Suprapubic skin (tissue), 4 donors: ENCODE data around the gene PARPBP. TPM values are rescaled to one million over a fixed set of nuclear protein-coding genes. Genes with fewer than 3 reads are reported as not detected.
"Not testable (repeated sequence)": the region's sequence is repeated elsewhere in the genome, so short reads cannot be mapped to it uniquely, and the experiment has no call there.

Experiments
- DNase-seq, 2 donors: peaks; one replicate each; pipeline ENCODE4 v3.0.0-alpha.2; 2019; ENCODE audit warnings: low spot score in 2 of 2
- H3K27ac ChIP-seq: fragments of 200-600 bp; sonication (generic); one replicate; pipeline ENCODE4 v1.5.1; 2019
- H3K27me3 ChIP-seq: fragments of 200-600 bp; sonication (generic); one replicate; pipeline ENCODE4 v1.5.1; 2019
- H3K36me3 ChIP-seq: fragments of 200-600 bp; sonication (generic); one replicate; pipeline ENCODE4 v1.5.1; 2019
- H3K4me1 ChIP-seq: fragments of 200-600 bp; sonication (generic); one replicate; pipeline ENCODE4 v1.5.1; 2019
- H3K4me3 ChIP-seq: fragments of 200-600 bp; sonication (generic); one replicate; pipeline ENCODE4 v1.5.1; 2019; ENCODE audit warnings: mild to moderate bottlenecking
- H3K9me3 ChIP-seq: fragments of 200-600 bp; sonication (generic); one replicate; pipeline ENCODE4 v1.5.1; 2019
- CTCF ChIP-seq, 2 donors: fragments of 200-600 bp in 1 of 2; fragments of 450-650 bp in 1 of 2; sonication (generic) in 1 of 2; IDR thresholded peaks; one replicate each; pipeline ENCODE4 v1.5.1; 2016 to 2019; ENCODE audit warnings: antibody characterized with exemption in 2 of 2, mild to moderate bottlenecking in 1 of 2, moderate library complexity in 1 of 2
- EP300 ChIP-seq: sonication (generic); formaldehyde crosslinking; IDR thresholded peaks from one replicate; pipeline ENCODE4 v1.6.1; 2017; ENCODE audit warnings: antibody characterized with exemption
- POLR2A ChIP-seq, 2 donors: fragments of 450-650 bp; IDR thresholded peaks; one replicate each; pipeline ENCODE4 v1.6.1; 2017; ENCODE audit warnings: antibody characterized with exemption in 2 of 2, mild to moderate bottlenecking in 2 of 2, moderate library complexity in 2 of 2
- POLR2AphosphoS5 ChIP-seq, 3 donors: sonication (generic); formaldehyde crosslinking; IDR thresholded peaks; one replicate each; pipeline ENCODE4 v1.6.1; 2017; ENCODE audit warnings: antibody characterized with exemption in 3 of 3
- WGBS: methylation state at CpG from one replicate; pipeline ENCODE4 v1.1.5; 2018; 5-methylcytosine and 5-hydroxymethylcytosine counted together
- total RNA-seq, 4 donors: library from RNA; depleted of rRNA; stranded (reverse); fragments of >200 nt; gene quantifications; one replicate each; pipeline ENCODE4 v1.1.0, GENCODE V29; 2016

The PARPBP gene
- total RNA-seq, 4 donors from 2014 or later: 2.8 to 5.7 (median 4.0) TPM

DNA sequence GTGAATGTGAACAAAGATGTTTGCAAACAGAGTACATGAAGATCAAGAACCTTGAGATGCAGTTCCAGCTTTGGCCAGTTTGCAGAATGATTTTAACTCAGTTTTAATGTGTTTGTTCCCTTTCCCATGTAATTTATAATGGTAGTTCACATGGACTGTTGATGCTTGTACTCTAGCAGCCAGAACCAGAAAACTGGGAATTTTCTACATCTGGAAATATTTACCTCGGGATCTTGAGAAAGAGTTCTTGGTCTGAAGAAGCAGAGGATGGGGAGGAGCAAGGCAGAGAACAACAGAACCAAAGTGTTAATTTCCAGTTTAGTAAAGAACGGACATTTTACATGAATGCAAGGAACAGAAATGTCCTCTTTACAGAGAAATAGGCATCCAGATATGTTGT, 114.6 kb downstream of the PARPBP start:
- H3K27me3 ChIP-seq: no peaks in the 10 kb centered on the region
- WGBS: 74% methylated on average over 2 of the region's 2 CpGs
- H3K4me1 ChIP-seq: peaks cover 4% of the 10 kb centered on the region
- no peak overlapping the region for H3K4me3 ChIP-seq
- H3K36me3 ChIP-seq: no peaks in the 10 kb centered on the region
- TF ChIP-seq CTCF (IDR thresholded peaks at IDR 0.05) (peak in 1 of 2 donors; percentile 6), EP300 (no peak), POLR2AphosphoS5 (IDR thresholded peaks at IDR 0.05) (no peak), POLR2A (IDR thresholded peaks at IDR 0.05) (no peak)
- no peak for DNase-seq
- no peaks in the 10 kb centered on the region for H3K9me3 ChIP-seq
- H3K27ac ChIP-seq: peak overlapping the region; percentile 68

- H3K4me3 ChIP-seq, H3K27me3 ChIP-seq, H3K36me3 ChIP-seq, H3K4me1 ChIP-seq, H3K27ac ChIP-seq, H3K9me3 ChIP-seq, DNase-seq: not testable (repeated sequence)
- 88% methylated on average over 2 of the region's 2 CpGs for WGBS
Measured at GRCh38 chr12:102240859-102241258, 120.9 kb downstream of the PARPBP start.

Other genes starting within 250 kb of the PARPBP start
- gene DRAM1, start 242.6 kb upstream of the PARPBP start, total RNA-seq: 1 to 10 TPM; 4.8 to 7.4 (median 6.9) TPM
- gene WASHC3, start 58.2 kb upstream of the PARPBP start, total RNA-seq: 10 to 100 TPM; 39.7 to 63.1 (median 55.0) TPM
- 10 to 100 TPM; 13.8 to 22.1 (median 19.1) TPM for gene NUP37, start 69 bp upstream of the PARPBP start, total RNA-seq
- gene PMCH, start 77.7 kb downstream of the PARPBP start, total RNA-seq: not detected